ENCODE results near the gene TTC3.

TTC3 gene

GRCh38 chr21:37224861-37225839, 152.1 kb downstream of the TTC3 start:
- DNase-seq (ENCODE audit: low spot score), result no peak

- DNase-seq (ENCODE audit: low spot score), result no peak
Measured at GRCh38 chr21:37226041-37226920, 153.2 kb downstream of the TTC3 start.

GRCh38 chr21:37227071-37228002, 154.3 kb downstream of the TTC3 start:
- DNase-seq (ENCODE audit: low spot score), result no peak

- no peak for DNase-seq (ENCODE audit: low spot score)
Measured at GRCh38 chr21:37228003-37228400, 154.9 kb downstream of the TTC3 start.

- no peak for DNase-seq (ENCODE audit: low spot score)
Measured at GRCh38 chr21:37230632-37231248, 157.7 kb downstream of the TTC3 start.

- DNase-seq (ENCODE audit: low spot score), result no peak
Measured at GRCh38 chr21:37231249-37231645, 158.2 kb downstream of the TTC3 start.

GRCh38 chr21:37231671-37232070, 158.6 kb downstream of the TTC3 start:
- no peak for DNase-seq (ENCODE audit: low spot score)

GRCh38 chr21:37232274-37233018, 159.4 kb downstream of the TTC3 start:
- no peak for DNase-seq (ENCODE audit: low spot score)

GRCh38 chr21:37233551-37234146, 160.6 kb downstream of the TTC3 start:
- no peak for DNase-seq (ENCODE audit: low spot score)

- no peak for DNase-seq (ENCODE audit: low spot score)
Measured at GRCh38 chr21:37237346-37237745, 164.3 kb downstream of the TTC3 start.

- DNase-seq (ENCODE audit: low spot score), result no peak
Measured at GRCh38 chr21:37237764-37238163, 164.7 kb downstream of the TTC3 start.

- DNase-seq (ENCODE audit: low spot score), result no peak
Measured at GRCh38 chr21:37240978-37241377, 167.9 kb downstream of the TTC3 start.

- DNase-seq (ENCODE audit: low spot score), result no peak
Measured at GRCh38 chr21:37241426-37241825, 168.4 kb downstream of the TTC3 start.

- no peak for DNase-seq (ENCODE audit: low spot score)
Measured at GRCh38 chr21:37243961-37244360, 170.9 kb downstream of the TTC3 start.

- no peak for DNase-seq (ENCODE audit: low spot score)
Measured at GRCh38 chr21:37244501-37245095, 171.5 kb downstream of the TTC3 start.

- DNase-seq (ENCODE audit: low spot score), result no peak
Measured at GRCh38 chr21:37245151-37245550, 172.1 kb downstream of the TTC3 start.

GRCh38 chr21:37248298-37248697, 175.2 kb downstream of the TTC3 start:
- DNase-seq (ENCODE audit: low spot score), result no peak

- no peak for DNase-seq (ENCODE audit: low spot score)
Measured at GRCh38 chr21:37249112-37249904, 176.3 kb downstream of the TTC3 start.

- DNase-seq (ENCODE audit: low spot score), result no peak
Measured at GRCh38 chr21:37251294-37251634, 178.2 kb downstream of the TTC3 start.
